B cell (primary cell): ENCODE data around the gene INHBE. TPM values are rescaled to one million over a fixed set of nuclear protein-coding genes. Genes with fewer than 3 reads are reported as not detected.

Experiments used
- ATAC-seq: fragments of 200-7000 bp; cut with Tn5 transposase; one replicate; pipeline ENCODE4 v1.10.0; 2021; ENCODE audit warnings: low read depth, mild to moderate bottlenecking, moderate number of reproducible peaks, moderate library complexity
- CTCF ChIA-PET: fragments of 350-600 bp; sonication (Branson Sonifier 250); formaldehyde crosslinking; loops from one replicate; lab custom pipeline; 2021; ENCODE audit warnings: antibody characterized with exemption, inconsistent platforms; lab: Charles Lee
- POLR2A ChIA-PET: fragments of 350-600 bp; sonication (Branson Sonifier 250); formaldehyde crosslinking; loops from one replicate; lab custom pipeline; 2021; ENCODE audit warnings: antibody characterized with exemption; lab: Charles Lee
- DNase-seq: peaks from one replicate; pipeline ENCODE4 v3.0.0; 2013
- H2AFZ ChIP-seq: 2 replicates; pipeline ENCODE4 v1.6.1; 2012; ENCODE audit warnings: mild to moderate bottlenecking, low read depth, low read length; ENCODE audit not compliant: insufficient read depth, poor library complexity, severe bottlenecking
- H3K27ac ChIP-seq, 2 donors: 1 replicate in 1 of 2; 2 replicates in 1 of 2; pipeline ENCODE4 v1.5.1; 2012 to 2013; ENCODE audit warnings: low read length in 2 of 2, mild to moderate bottlenecking in 2 of 2, moderate library complexity in 1 of 2
- H3K27me3 ChIP-seq, 4 experiments: fragments of 200-600 bp in 1 of 4; sonication (generic) in 1 of 4; replicated peaks in 1 of 4; 1 replicate in 2 of 4; 2 replicates in 2 of 4; pipeline versions ENCODE4 v1.6.1 to v1.7.0; 2013 to 2016; ENCODE audit warnings: low read length in 3 of 4, mild to moderate bottlenecking in 2 of 4, mixed read lengths in 1 of 4, moderate library complexity in 1 of 4; ENCODE audit not compliant: insufficient read depth in 4 of 4, control insufficient read depth in 3 of 4; ENCODE audit errors: control extremely low read depth in 1 of 4
- H3K36me3 ChIP-seq, 2 experiments: replicated peaks in 1 of 2; 1 replicate in 1 of 2; 2 replicates in 1 of 2; pipeline versions ENCODE4 v1.6.1 to v1.7.1; 2013; ENCODE audit warnings: low read length in 1 of 2; ENCODE audit not compliant: insufficient read depth in 2 of 2, control insufficient read depth in 1 of 2; ENCODE audit errors: control extremely low read depth in 1 of 2, extremely low read depth in 1 of 2
- H3K4me1 ChIP-seq, 2 donors: fragments of 200-600 bp in 1 of 2; sonication (generic) in 1 of 2; 1 replicate in 1 of 2; 2 replicates in 1 of 2; pipeline versions ENCODE4 v1.5.1 to v1.6.1; 2013 to 2017; ENCODE audit warnings: low read length in 2 of 2; ENCODE audit not compliant: control insufficient read depth in 2 of 2, insufficient read depth in 2 of 2
- H3K4me2 ChIP-seq: replicated peaks from 2 replicates; pipeline ENCODE3; 2012; ENCODE audit warnings: mild to moderate bottlenecking, low read depth, low read length; ENCODE audit not compliant: poor library complexity, severe bottlenecking
- H3K4me3 ChIP-seq, 5 experiments: fragments of 200-600 bp in 1 of 5; sonication (generic) in 1 of 5; 1 replicate in 3 of 5; 2 replicates in 2 of 5; pipeline versions ENCODE4 v1.5.1 to v1.7.0; 2011 to 2016; ENCODE audit warnings: low read length in 4 of 5, mild to moderate bottlenecking in 4 of 5, low read depth in 2 of 5, control low read depth in 1 of 5, moderate library complexity in 1 of 5; ENCODE audit not compliant: insufficient read depth in 1 of 5; ENCODE audit errors: control extremely low read depth in 1 of 5, extremely low read depth in 1 of 5
- H3K79me2 ChIP-seq: fragments of 200-600 bp; sonication (generic); one replicate; pipeline ENCODE4 v1.6.0; 2016; ENCODE audit warnings: low read length; ENCODE audit not compliant: control insufficient read depth, insufficient read depth
- H3K9ac ChIP-seq: fragments of 200-600 bp; sonication (generic); 2 replicates; pipeline ENCODE4 v1.6.1; 2017; ENCODE audit warnings: mild to moderate bottlenecking, low read length, moderate library complexity
- H3K9me3 ChIP-seq, 3 donors: one replicate each; pipeline versions ENCODE4 v1.6.1 to v1.7.1; 2013; ENCODE audit warnings: low read length in 2 of 3; ENCODE audit not compliant: control insufficient read depth in 2 of 3, insufficient read depth in 1 of 3; ENCODE audit errors: control extremely low read depth in 1 of 3
- H4K20me1 ChIP-seq: 2 replicates; pipeline ENCODE4 v1.6.0; 2012; ENCODE audit warnings: mild to moderate bottlenecking, low read length; ENCODE audit not compliant: insufficient read depth, control insufficient read depth, poor library complexity, severe bottlenecking
- H3K27ac Mint-ChIP-seq: one replicate; pipeline ENCODE4 v1.8.0; 2021; ENCODE audit warnings: mixed read lengths
- H3K27me3 Mint-ChIP-seq: one replicate; pipeline ENCODE4 v1.8.0; 2021; ENCODE audit warnings: mixed read lengths
- H3K4me1 Mint-ChIP-seq: one replicate; pipeline ENCODE4 v1.8.0; 2021; ENCODE audit warnings: mixed read lengths
- H3K4me3 Mint-ChIP-seq: one replicate; pipeline ENCODE4 v1.8.0; 2021; ENCODE audit warnings: mixed read lengths
- H3K9me3 Mint-ChIP-seq: one replicate; pipeline ENCODE4 v1.8.0; 2022; ENCODE audit warnings: mixed read lengths; ENCODE audit not compliant: insufficient read depth
- CTCF ChIP-seq: fragments of 200-600 bp; IDR thresholded peaks from one replicate; pipeline ENCODE4 v1.8.0; 2022; ENCODE audit warnings: antibody characterized with exemption, mild to moderate bottlenecking
- EZH2 ChIP-seq: IDR thresholded peaks from 2 replicates; pipeline ENCODE4 v1.6.1; 2012; ENCODE audit warnings: borderline replicate concordance, low read depth, mild to moderate bottlenecking, moderate library complexity, low read length; ENCODE audit not compliant: insufficient read depth, poor library complexity, severe bottlenecking
- WGBS: methylation state at CpG from one replicate; pipeline ENCODE4 v1.1.5; 2013; ENCODE audit warnings: missing lambda C conversion rate; ENCODE audit not compliant: insufficient coverage; 5-methylcytosine and 5-hydroxymethylcytosine counted together
- intact Hi-C: fragments of 100-400 bp; cut with micrococcal nuclease; formaldehyde crosslinking; loops from one replicate; pipeline ENCODE4 v1.10.0; 2022
- polyA plus RNA-seq: library from polyadenylated mRNA; depleted of rRNA; stranded (reverse); fragments of >200 nt; gene quantifications from 2 replicates; pipeline ENCODE4 v1.2.3, GENCODE V29; 2012
- total RNA-seq, 2 donors: library from RNA; stranded (reverse); fragments of 120-200 nt in 1 of 2; gene quantifications; 1 replicate in 1 of 2; 2 replicates in 1 of 2; pipeline versions ENCODE4 v1.2.3 to v1.2.4, GENCODE V29; 2013 to 2022

INHBE gene
- total and polyA plus RNA-seq, 2 donors (not counting 1 experiment from before 2014, with no cell fraction given), result not detected

- DNase-seq (no peak), ATAC-seq (no peak)
- Histone ChIP-seq H4K20me1 (no peaks in the 10 kb centered on the region), H3K27ac (peak overlapping the region; percentile 91 to 99), H3K9ac (no peak overlapping the region), H3K4me3 (no peak overlapping the region), H3K27me3 (no peaks in the 10 kb centered on the region), H3K79me2 (peaks cover 63% of the 10 kb centered on the region), H3K36me3 (no peaks in the 10 kb centered on the region), H2AFZ (no peak overlapping the region), H3K9me3 (no peaks in the 10 kb centered on the region), H3K4me1 (peaks cover 45 to 59% of the 10 kb centered on the region in 2 donors), H3K4me2 (peak overlapping the region; percentile 11)
- ChIA-PET CTCF (interaction anchor here (0.7 to 1.4 kb wide), 2 partner anchors 23 to 64 kb away, joined by 3 to 4 read pairs; partner anchors contain the start of gene GLI1), POLR2A (no interaction called here)
- Mint-ChIP-seq H3K4me3 (peak overlapping the region; percentile 15), H3K4me1 (peaks cover 58% of the 10 kb centered on the region), H3K27ac (peak overlapping the region; percentile 98), H3K27me3 (no peaks in the 10 kb centered on the region), H3K9me3 (no peaks in the 10 kb centered on the region)
- intact Hi-C loops, result loop anchor here (10.0 kb wide), 1 partner anchor 273 kb away; the partner anchor contains the start of genes CDK4 and MARCHF9
- no CpG with 5 or more reads among the region's 1 CpG for WGBS
- no peak for TF ChIP-seq EZH2
- no peak for TF ChIP-seq CTCF
Measured at GRCh38 chr12:57481671-57482070, 26.6 kb downstream of the INHBE start.

GRCh38 chr12:57483466-57483865, 28.4 kb downstream of the INHBE start:
- Mint-ChIP-seq H3K9me3 (no peaks in the 10 kb centered on the region), H3K4me3 (no peak overlapping the region), H3K27ac (peak overlapping the region; percentile 54), H3K27me3 (no peaks in the 10 kb centered on the region), H3K4me1 (peaks cover 49% of the 10 kb centered on the region)
- POLR2A ChIA-PET, result interaction anchor here (0.7 kb wide), 1 partner anchor 53 kb away, joined by 10 read pairs; no protein-coding TSS in a partner anchor
- TF ChIP-seq EZH2, result no peak
- TF ChIP-seq CTCF, result no peak
- no peak overlapping the region for H2AFZ ChIP-seq
- no peaks in the 10 kb centered on the region for H3K9me3 ChIP-seq
- DNase-seq, result no peak
- H3K4me2 ChIP-seq, result peak overlapping the region; percentile 30
- ATAC-seq, result no peak
- H3K27ac ChIP-seq, result peak overlapping the region in 1 of 2 donors; percentile 25
- H3K9ac ChIP-seq, result no peak overlapping the region
- no peaks in the 10 kb centered on the region for H3K27me3 ChIP-seq
- 82% methylated on average over 4 of the region's 5 CpGs for WGBS
- H3K79me2 ChIP-seq, result peaks cover 58% of the 10 kb centered on the region
- peaks cover 48 to 52% of the 10 kb centered on the region in 2 donors for H3K4me1 ChIP-seq
- H3K36me3 ChIP-seq, result no peaks in the 10 kb centered on the region
- no peak overlapping the region for H3K4me3 ChIP-seq
- H4K20me1 ChIP-seq, result peaks cover 3% of the 10 kb centered on the region
- intact Hi-C loops, result loop anchor here (10.0 kb wide), 1 partner anchor 271 kb away; the partner anchor contains the start of genes CDK4 and MARCHF9
- CTCF ChIA-PET, result interaction anchor here (0.6 to 1.5 kb wide), 2 partner anchors 21 to 43 kb away, joined by 3 read pairs; no protein-coding TSS in a partner anchor
